NCI-H1930 (cell line): ENCODE data around the gene MPRIP.
"Not testable (repeated sequence)": the region's sequence is repeated elsewhere in the genome, so short reads cannot be mapped to it uniquely, and the experiment has no call there.

Experiments used
- DNase-seq, 2 experiments: peaks; one replicate each; lab custom pipeline; 2025; lab: John Stamatoyannopoulos, UW

The MPRIP gene

DNA sequence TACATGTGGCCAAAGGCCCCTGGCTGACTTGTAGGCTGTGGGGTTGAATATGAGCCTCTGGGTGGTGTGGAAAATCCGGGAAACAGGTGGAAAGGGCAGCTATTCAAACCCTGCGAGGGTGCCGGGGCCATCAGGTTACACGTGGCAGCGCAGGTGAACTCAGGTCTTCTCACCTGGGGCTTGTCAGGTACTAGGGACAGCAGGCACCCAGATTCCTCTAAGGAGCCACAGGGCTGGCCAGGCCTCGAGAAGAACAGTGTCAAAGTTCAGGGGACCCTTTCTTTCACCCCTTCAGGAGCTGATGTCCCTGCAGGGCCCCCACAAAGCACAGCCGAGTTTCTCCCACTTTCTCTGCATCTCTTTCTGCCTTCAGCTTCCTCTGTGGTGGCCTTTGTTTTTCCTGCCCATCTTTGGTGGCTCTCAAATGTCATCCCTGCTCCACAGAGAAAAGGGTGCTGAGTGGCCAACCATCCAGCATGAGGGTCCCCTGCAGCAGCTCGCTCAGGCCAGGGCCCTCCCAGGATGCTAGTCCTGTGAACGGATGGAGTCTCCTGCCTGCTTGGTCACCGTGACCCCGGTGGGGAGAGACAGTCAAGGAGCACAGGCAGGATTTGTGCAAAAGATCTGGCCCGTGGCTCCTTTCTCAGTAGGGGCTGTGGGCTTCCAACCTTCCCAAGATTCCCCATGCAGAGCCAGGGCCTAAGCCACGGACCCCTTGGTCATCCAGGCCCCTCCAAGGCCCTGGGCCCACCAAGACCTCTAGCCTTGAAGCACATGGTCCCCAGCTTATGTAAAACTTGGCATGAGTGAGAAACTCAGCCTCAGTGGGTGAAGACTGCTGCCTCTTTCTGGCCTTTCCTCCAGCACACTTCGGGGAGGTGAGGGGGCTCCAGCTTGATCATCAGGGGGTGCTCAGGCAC lies 28.2 kb upstream of the MPRIP start:
- DNase-seq = not testable (repeated sequence)

DNA sequence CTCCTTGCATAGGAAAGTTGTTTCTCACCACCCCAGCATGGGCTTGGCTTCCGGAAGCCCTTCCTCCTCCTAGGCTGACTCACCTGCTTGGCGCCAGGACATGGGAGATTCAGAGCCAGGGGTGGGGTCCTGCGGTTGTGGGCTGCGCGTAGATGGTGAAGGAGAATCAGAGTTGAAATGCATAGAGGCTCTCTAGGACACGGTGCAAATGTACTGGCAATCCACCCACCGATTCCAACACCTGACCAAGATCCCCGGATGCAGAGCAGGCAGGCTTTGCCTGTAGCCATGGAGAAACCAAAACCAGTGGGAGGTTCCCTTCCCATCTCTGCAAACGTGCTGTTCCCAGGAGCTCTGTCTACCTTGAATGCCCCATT lies 27.5 kb upstream of the MPRIP start:
- DNase-seq = not testable (repeated sequence)

DNA sequence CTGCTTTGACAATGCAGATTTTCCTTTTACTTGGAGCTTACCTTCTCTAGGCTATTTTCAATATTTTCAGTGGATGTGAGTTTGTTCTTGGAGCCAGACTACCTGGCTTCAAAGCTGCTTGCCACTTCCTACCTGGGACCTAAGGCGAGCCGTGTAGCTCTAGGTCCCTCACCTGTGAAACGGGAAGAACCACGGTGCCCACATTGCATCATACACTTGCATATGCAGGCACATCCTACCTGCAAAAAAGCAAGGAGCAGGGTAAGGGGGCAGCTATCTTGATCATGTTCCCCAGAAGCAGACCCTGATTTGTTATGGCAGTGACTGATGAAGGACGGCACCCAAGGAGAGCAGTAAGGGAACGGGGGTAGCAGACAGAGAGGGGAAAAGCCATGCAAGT lies 27.0 kb upstream of the MPRIP start:
- no peak for DNase-seq

DNA sequence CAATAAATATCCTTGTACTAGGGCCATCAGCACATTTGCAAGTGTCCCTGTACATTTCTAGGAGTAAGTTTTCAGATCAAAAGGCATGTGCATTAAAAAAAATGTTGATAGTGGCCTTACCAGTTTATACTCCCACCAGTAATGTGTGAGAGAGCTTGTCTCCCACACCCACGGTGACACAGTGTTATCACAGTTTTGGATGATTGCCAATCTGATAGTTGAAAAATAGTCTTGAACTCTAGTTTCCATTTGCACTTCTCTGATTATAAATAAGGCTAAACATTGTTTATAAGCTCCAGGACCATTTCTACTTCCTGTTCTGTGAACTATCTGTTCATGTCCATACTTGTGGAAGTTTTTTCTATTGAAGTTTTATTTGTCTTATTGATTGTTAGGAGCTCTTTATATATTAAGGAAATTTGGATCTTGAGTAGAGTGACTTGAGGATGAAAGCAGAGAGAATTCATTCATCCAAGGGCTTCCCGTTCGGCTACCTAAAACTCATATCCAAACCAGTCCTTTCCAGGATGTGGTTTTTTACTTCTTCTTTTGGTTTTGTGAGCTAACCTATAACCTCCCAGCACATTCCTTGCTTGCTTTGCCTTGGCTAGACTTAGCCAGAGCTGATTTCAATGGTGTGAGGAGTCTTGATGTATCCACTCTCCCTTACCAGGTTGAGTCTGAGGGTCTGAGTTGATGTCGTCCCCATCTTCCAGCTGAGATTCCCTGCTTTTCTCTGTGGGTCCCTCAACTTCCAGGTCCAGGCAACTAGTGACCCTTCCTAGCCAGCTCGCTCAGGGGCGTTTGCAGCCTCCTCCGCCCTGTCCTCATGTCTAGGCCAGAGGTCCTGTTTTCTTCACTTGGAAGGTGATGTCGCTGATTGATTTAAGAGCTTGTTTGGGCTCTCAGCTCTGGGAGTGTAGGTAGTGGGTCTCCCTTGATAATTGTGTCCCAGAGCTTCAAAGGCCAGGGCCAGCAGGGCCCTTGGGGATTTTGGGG lies 25.8 kb upstream of the MPRIP start:
- not testable (repeated sequence) for DNase-seq

DNA sequence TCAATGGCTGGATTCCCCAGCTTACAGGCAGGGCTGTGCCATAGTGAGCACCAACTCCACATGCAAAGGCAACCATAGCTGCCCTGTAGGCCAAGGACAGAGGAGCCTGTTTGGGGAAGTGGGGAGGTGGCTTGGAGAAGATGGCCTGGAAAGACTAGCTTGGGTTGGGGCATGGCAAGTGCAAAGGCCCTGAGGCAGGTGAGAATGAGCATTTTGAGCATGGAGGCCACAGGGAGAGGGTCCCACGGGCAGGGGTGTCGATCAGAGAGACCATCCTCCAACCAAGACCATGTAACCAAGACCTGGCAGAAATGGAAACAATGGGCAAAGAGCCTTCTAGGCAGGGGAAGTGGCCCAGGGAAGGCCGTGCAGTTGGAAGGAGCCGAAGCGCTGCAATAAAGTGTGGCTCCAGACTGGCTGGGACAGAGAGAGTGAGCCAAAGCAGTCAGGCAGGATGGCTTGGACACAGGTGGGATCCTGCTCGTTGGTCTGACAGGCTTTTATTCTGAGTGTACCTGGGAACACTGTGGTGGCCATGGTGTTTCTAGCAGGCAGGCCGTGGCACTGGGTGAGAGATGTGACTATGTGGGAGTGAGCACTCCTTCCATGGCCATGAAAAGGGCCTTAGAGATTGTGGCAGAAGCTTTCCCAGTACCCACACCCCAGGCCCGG lies 24.8 kb upstream of the MPRIP start:
- no peak for DNase-seq

DNA sequence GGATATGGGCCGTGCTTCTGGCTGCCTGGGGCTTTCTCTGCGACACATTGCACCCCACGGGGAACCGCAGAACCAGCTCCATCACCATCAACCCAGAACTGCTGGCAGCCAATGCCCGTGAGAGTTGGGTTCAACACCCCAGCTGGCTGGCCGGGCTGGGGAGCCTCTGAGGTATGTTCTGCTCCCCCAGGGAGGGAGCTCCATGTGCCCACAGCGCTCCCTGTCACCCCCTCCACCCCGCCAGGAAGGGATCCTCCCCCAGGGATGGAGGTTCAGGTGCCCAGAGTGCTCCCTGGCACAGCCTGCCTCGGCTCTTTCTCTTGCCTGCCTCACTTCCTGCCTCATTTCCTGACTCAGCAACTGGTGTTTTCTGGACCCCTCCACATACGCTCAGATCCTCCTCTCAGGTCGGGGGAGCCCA lies 24.2 kb upstream of the MPRIP start:
- no peak for DNase-seq

DNA sequence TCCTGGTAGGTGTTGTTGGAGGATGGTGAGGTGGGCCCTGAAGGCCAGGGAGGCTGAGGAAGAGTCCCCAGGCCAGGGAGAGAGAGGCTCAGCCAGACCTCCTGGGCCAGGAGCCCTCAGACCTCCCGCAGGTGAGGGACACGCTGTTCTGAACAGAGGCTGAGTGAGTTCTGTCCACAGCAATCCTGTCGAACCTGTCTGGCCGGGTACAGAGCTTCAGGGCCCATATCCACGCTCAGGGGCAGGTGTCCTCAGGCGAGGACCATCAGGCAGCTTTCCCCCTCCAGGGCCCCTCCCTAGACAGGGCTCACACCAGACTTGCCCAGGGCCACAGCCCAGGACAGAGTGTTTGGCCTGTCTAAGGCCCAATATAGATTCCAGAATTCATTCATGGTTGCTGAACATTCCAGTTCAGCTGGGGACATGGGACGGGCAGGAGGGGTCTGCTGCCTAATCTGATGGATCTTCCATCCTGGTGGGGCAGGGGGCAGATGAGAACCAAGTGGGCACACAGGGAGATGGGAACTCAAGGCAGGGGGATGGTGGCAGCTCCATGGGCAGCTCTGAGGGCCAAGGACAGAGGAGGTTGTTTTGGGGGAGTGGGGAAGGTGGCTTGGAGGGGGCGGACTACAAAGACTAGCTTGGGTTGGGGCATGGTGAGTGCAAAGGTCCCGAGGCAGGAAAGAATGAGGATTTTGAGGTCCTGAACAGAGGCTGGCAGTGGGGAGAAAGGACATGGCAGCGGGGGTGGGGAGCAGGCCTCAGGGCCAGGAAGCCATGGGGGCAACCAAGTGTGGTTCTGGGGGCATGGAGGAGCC lies 23.4 kb upstream of the MPRIP start:
- DNase-seq = no peak

DNA sequence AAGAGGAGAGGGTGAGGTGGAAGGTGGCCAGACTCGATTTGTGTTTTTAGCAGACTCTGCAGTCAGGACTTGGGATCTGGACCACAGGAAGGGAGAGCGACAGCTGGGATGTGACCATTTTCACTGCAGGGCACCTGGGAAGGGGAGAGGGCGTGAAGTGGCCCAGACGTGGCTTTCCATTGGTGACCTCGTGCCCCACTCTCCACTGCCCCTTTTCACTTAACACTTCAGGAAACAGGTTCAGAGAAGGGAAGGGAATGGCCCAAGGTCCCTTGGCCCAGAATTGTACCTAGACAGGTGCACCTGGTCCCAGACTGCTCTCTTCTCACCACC lies 22.9 kb upstream of the MPRIP start:
- no peak for DNase-seq

DNA sequence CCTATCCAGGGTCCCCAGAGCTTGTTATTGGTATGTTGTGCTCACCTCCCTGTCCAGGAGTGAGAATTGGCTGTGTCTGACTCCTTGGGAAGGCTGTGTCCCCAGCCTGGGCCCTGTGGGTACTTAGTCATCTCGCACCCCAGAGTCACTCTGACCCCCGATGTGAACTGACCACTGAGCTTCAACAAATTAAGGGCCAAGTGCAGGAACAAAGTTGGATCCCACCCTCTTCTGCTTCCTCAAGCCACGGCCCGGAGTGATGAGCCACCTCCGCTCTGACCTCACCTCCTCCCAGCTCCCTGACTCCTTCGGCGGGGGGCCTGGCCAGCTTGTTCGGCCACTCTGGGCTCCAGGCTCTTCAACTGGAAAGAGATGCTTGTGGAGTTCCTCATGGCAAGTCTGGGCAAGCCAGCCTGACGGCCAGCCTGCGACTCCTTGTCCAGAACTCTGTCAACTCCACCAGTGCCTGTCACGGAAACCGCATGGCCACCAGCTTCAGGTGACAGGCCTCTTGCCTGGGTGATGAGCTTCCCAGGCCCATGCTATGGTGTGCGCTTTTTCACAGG lies 22.3 kb upstream of the MPRIP start:
- no peak for DNase-seq

DNA sequence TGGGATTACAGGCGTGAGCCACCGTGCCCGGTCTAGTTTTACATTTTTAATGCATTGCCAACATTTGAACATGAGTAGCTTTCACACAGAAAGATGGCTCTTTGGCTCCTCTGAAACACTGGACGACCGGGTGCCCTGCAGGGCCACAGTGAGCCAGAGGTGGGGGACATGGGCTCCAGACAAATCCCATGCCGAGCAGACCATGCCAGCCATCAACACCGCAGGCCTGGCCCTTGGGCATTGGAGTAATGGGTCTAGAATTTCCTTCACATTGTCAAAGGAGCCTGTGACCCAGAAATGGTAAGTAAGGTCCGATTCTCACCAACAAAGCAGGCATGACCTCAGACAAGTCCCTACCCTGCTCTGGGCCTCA lies 21.4 kb upstream of the MPRIP start:
- DNase-seq = no peak

DNA sequence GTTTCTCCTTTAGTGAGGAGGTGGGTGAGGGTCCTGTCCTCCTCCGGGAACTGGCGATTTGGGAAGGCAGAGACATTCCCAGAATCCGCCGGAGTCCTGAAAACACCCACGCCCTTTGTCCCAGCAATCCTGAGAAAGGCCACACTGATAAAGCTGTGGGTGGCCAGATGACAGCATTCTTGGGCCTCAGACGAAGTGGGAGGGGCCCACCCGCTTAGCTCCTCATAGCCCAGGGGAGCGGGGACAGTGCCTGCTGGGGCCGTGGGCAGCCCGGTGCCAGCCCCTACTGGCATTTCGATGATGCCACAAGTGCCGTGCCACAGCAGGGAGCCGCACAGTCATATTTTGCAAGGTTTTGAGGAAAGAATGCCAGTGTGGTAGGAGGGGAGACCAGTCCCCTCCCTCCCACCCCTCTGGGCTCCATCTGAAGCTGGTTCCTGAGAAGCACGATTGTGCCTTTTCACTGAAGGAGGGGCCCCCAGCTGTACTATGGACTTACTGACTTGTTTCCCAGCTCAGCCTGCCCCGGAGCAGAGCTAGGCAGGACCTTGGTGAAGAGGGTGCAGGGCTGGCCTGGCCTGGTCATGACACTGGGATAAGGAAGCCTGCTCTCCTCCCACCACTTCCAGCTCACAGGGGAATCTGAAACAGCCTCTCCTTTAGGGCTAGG lies 20.9 kb upstream of the MPRIP start:
- DNase-seq = no peak

DNA sequence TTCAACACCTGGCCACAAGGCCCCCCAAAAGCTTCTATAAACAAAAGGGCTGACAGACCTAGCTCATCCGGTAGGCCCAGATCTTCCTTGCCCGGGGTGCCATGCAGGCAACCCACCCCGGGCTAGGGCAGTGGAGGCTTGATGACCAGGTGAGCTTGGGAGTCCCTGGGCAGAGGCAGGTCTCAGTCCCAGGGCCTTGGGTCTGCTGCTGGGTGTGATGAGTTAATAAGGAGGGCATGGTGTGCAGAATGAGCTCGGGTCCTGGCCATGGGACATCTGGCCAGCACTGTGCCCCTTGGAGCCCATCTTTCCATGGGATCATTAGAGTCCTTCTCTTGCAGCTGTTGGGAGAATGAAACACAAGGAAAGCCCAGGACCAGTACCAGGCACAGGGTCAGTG lies 20.2 kb upstream of the MPRIP start:
- DNase-seq = no peak

DNA sequence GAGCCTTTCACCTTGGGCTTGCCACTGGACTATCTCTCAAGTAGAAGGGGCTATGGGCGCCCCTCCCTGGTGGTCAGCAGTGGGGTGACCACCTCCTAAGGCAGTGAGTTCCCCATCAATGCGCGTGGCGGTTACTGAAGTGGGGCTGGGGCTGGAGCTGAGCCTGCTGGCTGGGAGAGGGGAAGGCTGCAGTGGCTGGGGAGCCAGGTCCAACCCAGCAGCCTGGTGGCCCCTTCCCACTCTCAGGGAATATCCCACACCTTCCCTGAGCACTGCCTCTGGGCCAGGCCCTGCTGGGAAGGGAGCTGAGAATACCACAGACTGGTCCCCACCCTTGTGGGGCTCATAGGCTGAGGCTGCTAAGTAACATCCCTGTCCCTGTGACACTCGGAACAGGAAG lies 19.8 kb upstream of the MPRIP start:
- DNase-seq = no peak

DNA sequence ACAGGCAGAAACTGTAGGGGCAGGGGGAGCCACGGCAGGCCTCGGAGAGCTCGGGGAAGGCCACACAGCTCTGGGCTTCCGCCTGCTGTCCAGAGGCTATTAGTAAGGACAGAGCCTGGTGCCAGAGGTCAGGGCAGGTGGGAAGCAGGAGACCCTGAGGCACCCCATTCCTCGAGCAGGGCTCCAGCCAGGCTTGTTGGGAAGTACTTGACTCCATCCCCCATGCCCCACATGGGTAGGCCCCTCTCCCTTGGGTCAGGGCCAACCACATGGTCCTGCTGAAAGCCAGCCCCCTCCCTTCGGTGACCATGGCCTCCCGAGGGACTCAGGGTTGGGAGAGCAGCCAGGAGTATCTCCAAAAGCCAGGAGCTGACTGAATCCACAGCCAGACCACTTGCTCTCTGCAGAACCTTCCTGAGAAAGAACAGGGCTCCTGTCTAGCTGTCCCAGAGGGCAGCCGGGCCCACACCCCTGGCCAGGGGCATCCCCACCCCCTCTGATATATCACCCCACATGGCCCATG lies 17.4 kb upstream of the MPRIP start:
- DNase-seq = no peak

DNA sequence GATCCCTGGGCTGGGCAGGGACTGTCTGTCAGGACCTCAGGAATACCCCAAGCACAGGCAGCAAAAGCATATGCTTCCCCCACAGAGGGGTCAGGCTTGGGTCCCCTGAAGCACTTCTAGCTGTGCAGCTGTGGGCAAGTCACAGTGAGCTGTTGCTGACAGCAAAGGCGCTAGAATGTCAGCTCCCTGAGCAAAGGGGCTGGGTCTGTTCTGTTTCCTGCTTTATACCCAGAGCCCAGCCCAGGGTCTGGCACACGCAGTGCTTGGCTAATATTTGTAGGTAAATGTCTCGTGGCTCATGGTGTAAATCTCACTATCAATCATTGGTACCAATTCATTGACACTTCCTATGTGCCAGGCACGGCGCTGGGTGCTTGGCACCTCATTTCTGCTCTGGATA lies 16.6 kb upstream of the MPRIP start:
- no peak for DNase-seq

DNA sequence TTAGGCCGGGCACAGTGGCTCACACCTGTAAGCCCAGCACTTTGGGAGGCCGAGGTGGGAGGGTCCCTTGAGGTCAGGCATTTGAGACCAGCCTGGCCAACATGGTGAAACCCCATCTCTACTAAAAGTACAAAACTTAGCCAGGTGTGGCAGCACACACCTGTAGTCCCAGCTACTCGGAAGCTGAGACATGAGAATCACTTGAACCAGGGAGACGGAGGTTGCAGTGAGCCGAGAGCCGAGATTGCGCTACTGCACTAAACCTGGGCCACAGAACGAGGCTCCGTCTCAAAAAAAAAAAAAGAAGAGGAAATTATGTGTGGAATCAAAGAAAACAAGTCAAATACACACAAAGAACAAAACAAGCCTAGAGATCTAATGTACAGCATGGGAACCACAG lies 16.1 kb upstream of the MPRIP start:
- no peak for DNase-seq

DNA sequence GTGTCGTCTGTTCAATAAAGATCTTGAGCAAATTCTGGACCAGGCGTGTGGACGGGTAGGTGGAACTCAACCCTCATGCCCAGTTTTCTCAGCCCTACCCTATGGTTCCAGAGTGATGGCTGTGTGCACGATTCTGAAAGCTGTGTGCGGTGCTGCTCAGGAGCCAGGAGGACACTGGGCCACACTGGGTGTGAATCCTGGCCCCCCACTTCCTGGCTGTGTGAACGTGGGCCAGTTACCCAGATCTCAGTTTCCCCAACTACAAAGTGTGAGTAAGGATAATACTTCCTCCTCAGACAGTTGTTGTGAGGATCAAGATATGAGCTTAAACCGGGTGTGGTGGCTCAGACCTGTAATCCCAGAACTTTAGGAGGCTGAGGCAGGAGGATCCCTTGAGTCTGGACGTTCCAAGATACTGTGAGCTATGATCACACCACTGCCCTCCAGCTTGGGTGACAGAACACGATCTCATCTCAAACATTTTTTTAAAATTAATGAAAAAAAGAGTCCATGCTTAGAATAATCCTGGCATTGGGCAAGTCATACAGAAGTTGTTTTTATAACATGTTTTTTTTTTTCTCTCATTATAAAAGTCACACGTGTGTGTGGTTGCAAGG lies 14.7 kb upstream of the MPRIP start:
- DNase-seq = no peak

DNA sequence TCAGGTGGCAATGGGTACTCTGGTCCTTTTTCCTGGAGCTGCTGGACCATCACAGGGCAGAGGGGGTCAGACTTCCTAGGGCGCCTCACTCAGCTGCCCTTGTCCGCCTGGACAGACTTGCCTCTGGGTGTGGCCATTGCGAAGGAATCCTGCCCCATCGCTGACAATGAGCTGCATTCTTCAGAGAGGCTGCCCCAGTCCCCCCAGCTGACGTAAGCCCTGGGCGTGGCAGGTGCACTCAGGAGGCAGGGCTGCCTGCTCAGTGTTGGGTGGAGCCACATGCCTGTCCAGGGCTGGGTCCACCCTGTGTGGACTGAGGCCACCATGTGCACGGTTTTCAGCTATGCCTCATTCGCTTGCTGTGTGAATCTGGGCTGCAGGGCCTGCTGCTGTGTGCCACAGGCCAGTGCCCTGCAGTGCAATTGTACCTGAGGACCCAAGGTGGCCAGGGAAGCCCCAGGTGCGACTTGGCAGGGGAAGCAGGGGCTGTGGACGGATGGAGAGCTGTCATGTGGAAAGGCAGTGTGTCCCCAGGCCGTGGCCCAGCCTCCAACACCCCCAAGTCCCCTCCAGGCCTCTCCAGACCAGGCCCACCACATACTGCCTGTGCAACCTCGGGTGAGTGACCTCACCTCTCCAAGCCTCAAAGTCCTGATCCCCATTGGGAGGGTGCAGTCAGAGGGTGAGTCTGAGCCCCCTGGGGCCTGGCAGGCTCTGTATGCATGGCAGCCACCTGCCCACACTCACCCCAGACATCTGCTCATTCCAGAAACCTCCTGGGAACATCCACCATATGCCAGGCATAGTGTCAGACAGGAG lies 14.0 kb upstream of the MPRIP start:
- no peak for DNase-seq

DNA sequence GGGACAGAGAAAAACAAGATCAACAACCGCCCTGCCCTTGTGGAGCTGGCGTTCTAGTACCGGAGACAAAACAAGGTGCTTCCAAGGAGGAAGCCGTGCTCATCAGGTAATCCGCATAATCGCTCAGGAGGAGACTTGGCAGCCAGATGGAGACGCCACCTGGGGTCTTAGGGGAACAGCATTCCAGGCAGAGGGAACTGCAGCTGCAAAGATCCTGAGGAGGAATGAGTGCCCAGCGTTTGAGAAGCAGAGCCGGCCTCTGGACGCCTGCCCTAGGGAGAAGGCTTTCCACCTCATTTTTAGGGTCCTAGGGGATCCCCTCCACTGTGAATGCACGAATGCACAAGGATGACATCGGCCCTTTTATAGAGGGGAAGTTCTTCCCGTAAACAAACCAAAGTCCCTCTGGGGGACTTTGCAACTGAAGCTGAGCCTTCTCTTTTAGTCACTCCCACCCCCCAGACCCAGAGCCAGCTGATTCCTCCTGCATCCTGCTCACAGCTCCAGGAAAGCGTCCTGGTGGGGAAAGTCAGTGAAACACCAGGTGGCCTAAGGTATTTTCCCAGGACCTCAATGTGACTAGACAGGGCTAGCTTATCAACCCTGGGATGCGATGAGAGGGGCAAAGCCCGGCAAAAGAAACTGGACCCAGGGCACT lies 13.2 kb upstream of the MPRIP start:
- no peak for DNase-seq
